KOPT-K1 (cell line): ENCODE data around the gene AFAP1.
"Not testable (repeated sequence)": the region's sequence is repeated elsewhere in the genome, so short reads cannot be mapped to it uniquely, and the experiment has no call there.

Source experiments
- H3K27ac ChIP-seq: fragments of 200-600 bp; sonication (generic); 2 replicates; pipeline ENCODE4 v1.5.1; 2016; ENCODE audit warnings: antibody characterized with exemption, mild to moderate bottlenecking, low read depth, low read length; ENCODE audit not compliant: poor library complexity, severe bottlenecking
- H3K36me3 ChIP-seq: fragments of 200-600 bp; sonication (generic); 2 replicates; pipeline ENCODE4 v1.5.1; 2017; ENCODE audit warnings: antibody characterized with exemption, mild to moderate bottlenecking, low read length, moderate library complexity; ENCODE audit not compliant: insufficient read depth
- H3K9me3 ChIP-seq: fragments of 200-600 bp; sonication (generic); 2 replicates; pipeline ENCODE4 v1.5.1; 2017; ENCODE audit warnings: antibody characterized with exemption, low read length, mild to moderate bottlenecking; ENCODE audit not compliant: insufficient read depth, poor library complexity, severe bottlenecking

The AFAP1 gene

DNA sequence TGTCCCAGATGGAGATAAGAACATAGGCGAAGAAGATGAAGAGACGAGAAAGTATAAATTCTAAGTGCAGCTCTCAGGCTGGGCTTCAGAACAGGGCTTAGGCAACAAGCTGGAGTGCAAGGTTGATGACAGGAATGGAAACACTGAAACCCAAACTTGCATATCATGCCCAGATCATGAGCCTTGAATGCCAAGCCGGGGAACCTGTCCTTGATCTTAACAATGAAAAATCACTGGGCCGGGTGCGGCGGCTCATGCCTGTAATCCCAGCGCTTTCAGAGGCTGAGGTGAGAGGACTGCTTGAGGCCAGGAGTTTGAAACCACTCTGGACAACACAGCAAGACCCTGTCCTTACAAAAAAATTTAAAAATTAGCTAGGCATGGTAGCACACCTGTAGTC lies 17.2 kb downstream of the AFAP1 start:
- Histone ChIP-seq H3K27ac (no peak overlapping the region), H3K36me3 (no peaks in the 10 kb centered on the region), H3K9me3 (no peaks in the 10 kb centered on the region)

GRCh38 chr4:7918981-7919380 lies 20.7 kb downstream of the AFAP1 start:
- H3K9me3 ChIP-seq, result peaks cover 10% of the 10 kb centered on the region
- no peak overlapping the region for H3K27ac ChIP-seq
- no peaks in the 10 kb centered on the region for H3K36me3 ChIP-seq

DNA sequence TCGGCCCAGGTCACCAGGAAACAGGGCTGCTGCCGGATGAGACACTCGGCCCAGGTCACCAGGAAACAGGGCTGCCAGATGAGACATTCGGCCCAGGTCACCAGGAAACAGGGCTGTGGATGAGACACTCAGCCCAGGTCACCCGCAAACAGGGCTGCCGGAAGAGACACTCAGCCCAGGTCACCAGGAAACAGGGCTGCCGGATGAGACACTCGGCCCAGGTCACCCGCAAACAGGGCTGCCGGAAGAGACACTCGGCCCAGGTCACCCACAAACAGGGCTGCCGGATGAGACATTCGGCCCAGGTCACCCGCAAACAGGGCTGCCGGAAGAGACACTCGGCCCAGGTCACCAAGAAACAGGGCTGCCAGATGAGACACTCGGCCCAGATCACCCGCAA lies 21.5 kb downstream of the AFAP1 start:
- not testable (repeated sequence) for H3K36me3 ChIP-seq, H3K27ac ChIP-seq
- H3K9me3 ChIP-seq, result peaks cover 10% of the 10 kb centered on the region

DNA sequence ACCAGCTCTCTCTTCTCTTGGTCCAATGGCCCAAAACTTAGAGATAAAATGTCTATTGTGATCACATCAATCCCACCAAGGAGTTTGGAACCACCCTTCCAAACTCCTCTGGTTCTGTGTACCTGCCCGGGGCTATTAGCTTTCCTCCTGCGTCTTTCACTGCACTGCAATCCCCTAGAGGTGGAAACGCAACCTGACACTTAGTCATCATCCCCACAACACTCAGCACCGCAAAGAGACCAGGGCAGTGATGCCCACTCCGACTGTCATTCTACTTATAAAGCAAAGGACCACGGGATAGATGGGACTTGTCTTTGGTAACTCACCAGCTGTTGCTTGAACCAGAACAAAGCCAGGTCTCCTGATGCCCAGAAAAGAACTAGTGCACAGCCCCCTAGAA lies 22.0 kb downstream of the AFAP1 start:
- H3K9me3 ChIP-seq, result peaks cover 10% of the 10 kb centered on the region
- H3K36me3 ChIP-seq, result no peaks in the 10 kb centered on the region
- no peak overlapping the region for H3K27ac ChIP-seq

GRCh38 chr4:7915875-7916242 lies 23.8 kb downstream of the AFAP1 start:
- Histone ChIP-seq H3K9me3 (peaks cover 10% of the 10 kb centered on the region), H3K27ac (no peak overlapping the region), H3K36me3 (no peaks in the 10 kb centered on the region)

GRCh38 chr4:7912826-7913225 lies 26.8 kb downstream of the AFAP1 start:
- Histone ChIP-seq H3K9me3 (peaks cover 10% of the 10 kb centered on the region), H3K27ac (no peak overlapping the region), H3K36me3 (no peaks in the 10 kb centered on the region)

DNA sequence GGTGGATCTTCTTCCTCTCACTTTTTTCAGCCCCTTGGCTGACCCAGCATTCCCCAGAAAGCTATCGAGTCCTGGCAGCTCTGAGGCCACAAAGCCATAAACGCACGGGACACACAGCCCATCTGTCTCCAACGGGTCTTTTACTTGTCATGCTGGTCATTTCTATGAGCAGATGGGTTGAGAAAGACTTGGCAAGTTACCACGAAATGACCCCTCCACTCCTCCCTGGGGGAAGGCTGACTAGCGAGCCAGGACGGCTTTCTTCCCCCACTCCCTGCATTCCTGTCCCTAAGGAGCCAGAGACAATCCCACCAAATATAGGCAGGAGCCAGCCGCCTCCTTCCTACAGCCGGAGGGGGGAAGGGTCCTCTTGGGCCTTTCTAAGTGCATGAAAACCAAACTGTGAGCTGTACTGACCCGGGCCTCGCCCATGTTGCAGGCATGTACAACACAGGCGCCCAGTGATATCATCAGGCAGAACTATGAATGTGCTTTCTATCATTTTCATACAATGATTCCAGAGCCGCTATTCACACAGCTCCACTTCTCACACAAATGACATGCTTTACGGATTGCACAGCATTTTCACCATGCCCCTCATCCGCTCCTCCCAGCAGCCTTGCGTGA lies 28.6 kb downstream of the AFAP1 start:
- Histone ChIP-seq H3K36me3 (no peaks in the 10 kb centered on the region), H3K27ac (no peak overlapping the region), H3K9me3 (peaks cover 10% of the 10 kb centered on the region)

DNA sequence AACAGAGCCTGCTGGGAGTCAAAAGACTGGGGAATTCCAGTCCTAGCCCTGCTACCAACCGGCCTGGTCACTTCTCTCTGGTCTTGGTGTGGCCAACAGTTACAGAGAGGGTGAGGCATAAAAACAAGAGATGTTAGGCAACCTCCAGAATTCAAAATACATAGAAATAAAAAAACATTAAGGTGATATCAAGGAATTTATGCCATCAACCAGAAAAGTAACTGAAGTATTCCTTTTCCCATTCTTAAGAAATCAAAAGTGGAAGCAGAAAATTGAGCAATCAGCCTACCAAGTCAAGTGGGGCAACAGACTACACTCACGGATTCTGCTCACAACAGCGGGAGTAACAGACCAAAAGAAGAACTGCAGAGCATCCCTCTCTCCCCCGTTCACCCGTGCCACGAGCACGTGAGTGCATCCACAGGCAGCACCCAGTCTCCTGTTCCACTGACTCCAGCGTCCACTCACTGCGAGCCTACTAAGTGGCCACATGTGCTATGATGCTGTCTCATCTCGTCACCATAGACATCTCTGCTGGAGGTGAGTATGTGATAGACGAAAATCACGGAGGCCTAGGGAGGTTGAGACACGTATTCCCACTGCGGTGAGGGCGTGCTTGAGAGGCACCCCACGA lies 29.3 kb downstream of the AFAP1 start:
- H3K9me3 ChIP-seq, result peaks cover 10% of the 10 kb centered on the region
- H3K27ac ChIP-seq, result no peak overlapping the region

GRCh38 chr4:7909463-7910262 lies 30.0 kb downstream of the AFAP1 start:
- no peak overlapping the region for H3K27ac ChIP-seq
- H3K36me3 ChIP-seq, result no peaks in the 10 kb centered on the region
- peaks cover 5% of the 10 kb centered on the region for H3K9me3 ChIP-seq

More for the DNA sequence above, 29.3 kb downstream of the AFAP1 start:
- H3K36me3 ChIP-seq, result no peaks in the 10 kb centered on the region

DNA sequence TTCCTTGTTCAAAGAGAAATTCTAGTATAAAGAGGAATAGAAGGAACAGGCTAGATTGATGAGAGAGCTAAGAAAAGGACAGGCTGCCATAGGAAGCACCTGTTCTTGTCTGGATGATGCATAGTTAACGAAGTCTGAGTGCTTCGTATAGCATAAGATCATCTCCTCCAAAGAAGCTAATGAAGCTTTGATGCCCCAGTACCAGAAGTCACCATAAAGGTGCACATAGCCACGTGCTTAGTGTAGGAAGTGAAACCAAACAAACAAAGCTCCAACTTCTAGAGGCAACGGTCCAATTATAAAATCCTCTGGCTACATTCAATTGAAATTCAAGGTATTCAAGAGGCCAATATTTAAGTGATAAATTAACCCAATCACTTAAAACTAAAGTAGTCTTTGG lies 31.0 kb downstream of the AFAP1 start:
- Histone ChIP-seq H3K27ac (no peak overlapping the region), H3K36me3 (no peaks in the 10 kb centered on the region), H3K9me3 (no peaks in the 10 kb centered on the region)

DNA sequence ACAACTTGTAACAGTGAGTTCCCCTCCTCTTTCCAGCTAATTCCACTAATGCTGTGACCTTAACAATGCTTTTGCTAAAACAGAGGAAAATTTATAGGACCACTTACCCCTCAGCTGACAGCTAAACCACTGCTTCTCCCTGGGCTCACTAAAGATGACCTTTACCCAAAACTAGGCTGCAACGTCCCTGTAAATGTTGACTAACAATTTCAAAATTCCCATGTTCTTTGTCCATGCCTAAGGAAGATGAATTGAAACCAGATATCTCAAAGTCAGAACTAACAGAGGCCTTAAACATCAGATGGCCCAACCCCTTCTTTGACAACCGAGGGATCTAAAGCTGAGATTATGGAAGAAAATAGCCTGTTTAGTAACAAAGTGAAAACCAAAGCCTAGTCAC lies 32.5 kb downstream of the AFAP1 start:
- no peaks in the 10 kb centered on the region for H3K36me3 ChIP-seq
- H3K27ac ChIP-seq, result no peak overlapping the region
- no peaks in the 10 kb centered on the region for H3K9me3 ChIP-seq

- Histone ChIP-seq H3K36me3 (no peaks in the 10 kb centered on the region), H3K9me3 (no peaks in the 10 kb centered on the region), H3K27ac (no peak overlapping the region)
Measured at GRCh38 chr4:7906171-7906701, 33.4 kb downstream of the AFAP1 start.

DNA sequence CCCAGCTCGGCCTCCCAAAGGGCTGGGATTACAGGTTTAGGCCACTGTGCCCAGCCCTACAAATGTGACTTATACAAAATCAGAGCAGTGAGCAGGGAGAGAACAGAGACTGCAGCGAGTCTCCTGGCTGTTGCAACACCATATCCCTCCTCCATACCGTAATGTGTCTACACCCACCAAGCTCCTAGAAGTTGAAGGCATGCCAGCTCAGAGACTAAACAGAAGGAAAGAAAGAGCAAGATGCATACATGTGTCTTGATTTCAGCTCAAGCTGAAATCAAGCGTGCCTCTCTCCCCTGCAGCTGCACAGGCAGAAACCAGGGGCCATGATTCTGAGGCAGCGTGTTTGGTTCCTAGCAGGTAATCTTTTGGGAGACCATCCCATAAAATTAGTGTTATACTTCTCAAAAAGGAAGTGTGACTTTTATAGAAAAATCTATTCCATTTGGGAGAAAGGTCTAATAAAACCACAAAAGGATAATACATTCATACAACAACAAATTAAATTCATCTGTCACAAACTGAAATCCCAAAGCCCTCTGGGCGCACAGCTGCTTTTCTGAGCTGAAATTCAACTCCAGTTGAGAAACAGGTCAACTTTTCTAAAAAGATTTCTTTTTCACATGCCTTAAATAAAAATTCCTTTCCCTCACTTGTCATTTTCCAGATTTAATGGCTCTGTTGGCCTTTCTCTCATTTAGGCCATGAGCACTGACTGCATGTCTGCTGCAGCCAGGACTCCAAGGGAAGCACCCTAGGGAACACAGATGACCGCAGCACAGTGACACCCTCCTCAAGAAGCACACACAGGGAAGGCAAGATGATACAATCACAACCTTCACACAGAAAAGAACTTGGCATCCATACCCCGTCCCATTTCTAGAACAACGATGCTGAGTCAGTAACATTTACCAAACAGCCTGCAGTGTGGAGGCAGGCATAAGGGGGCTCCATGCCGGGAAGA lies 34.4 kb downstream of the AFAP1 start:
- Histone ChIP-seq H3K27ac (no peak overlapping the region), H3K36me3 (no peaks in the 10 kb centered on the region), H3K9me3 (no peaks in the 10 kb centered on the region)

DNA sequence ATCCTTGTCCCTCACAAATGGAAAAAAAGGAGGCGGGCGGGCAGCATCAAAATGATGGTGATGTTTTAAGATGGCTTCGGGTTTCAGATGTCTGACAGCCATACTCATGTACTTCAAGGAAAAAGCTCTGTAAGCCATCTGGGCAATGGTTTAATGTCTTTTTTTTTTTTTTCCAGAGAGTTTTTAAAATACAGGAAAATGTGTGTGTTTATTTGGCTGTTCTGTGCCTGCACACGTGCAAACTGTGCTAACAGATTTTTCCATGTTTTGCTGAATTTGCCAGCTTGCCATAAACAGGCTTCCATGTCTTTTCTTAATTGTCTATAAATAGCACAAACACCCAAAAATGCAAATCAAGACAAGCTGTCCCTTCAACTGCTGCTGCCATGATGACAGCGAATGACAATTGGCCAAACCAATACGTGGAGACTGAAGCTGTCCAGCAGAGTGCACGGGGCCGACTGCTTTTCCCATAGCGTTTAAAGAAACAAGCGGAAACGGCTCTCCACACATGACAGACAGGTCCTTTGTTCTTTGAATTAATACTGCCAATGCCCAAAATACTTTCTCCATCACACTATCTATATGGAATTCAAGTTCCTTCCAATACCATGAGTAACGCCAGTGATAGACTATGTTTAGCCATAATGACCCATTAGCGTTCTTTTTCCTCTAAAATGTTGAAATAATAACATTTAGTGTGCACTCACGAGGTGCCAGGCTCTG lies 35.7 kb downstream of the AFAP1 start:
- Histone ChIP-seq H3K36me3 (no peaks in the 10 kb centered on the region), H3K27ac (no peak overlapping the region), H3K9me3 (no peaks in the 10 kb centered on the region)
